Measurements from ENCODE around the gene FBXL2. TPM values are rescaled to one million over a fixed set of nuclear protein-coding genes. Genes with fewer than 3 reads are reported as not detected.

The FBXL2 gene
- total and polyA plus RNA-seq, 2 of the 8 experiments (the other 6 are each of a cell fraction or from before 2014, with no cell fraction given): 3.1 to 5.4 TPM

GRCh38 chr3:33398410-33398809, 121.2 kb downstream of the FBXL2 start (continued):
- TF ChIP-seq CHD7 (IDR thresholded peaks at IDR 0.05; ENCODE audit: insufficient replicate concordance, low read length) (no peak), TAF1 (IDR thresholded peaks at IDR 0.05; ENCODE audit: low read depth, low read length) (no peak), MAX (IDR thresholded peaks at IDR 0.05) (no peak), SUZ12 (IDR thresholded peaks at IDR 0.05; ENCODE audit: low read length) (no peak), ATF2 (IDR thresholded peaks at IDR 0.05; ENCODE audit: low read length) (no peak), SRF (IDR thresholded peaks at IDR 0.05; ENCODE audit: low read depth, low read length) (no peak)

Data from H1 (cell line).